NCI-H2171 (cell line): ENCODE data around the gene ADAMTS14.
"Not testable (repeated sequence)": the region's sequence is repeated elsewhere in the genome, so short reads cannot be mapped to it uniquely, and the experiment has no call there.

Source experiments
- DNase-seq: peaks from one replicate; lab custom pipeline; 2025; lab: John Stamatoyannopoulos, UW

The ADAMTS14 gene

DNA sequence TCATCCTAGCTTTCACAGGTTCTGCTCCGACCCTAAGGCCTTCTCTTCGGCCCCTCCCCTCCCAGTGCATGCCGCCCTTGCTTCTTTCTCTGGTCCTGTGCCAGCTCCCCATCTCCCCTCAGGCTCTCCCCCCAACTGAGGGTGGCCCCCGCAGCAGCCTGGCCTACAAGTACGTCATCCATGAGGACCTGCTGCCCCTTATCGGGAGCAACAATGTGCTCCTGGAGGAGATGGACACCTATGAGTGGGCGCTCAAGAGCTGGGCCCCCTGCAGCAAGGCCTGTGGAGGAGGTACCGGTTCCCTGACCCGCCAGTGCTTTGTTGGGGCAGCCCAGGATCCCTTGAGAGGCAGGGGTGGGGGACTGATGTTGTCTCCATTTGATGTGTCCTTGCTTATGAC is 79.0 kb downstream of the ADAMTS14 start:
- DNase-seq = no peak

DNA sequence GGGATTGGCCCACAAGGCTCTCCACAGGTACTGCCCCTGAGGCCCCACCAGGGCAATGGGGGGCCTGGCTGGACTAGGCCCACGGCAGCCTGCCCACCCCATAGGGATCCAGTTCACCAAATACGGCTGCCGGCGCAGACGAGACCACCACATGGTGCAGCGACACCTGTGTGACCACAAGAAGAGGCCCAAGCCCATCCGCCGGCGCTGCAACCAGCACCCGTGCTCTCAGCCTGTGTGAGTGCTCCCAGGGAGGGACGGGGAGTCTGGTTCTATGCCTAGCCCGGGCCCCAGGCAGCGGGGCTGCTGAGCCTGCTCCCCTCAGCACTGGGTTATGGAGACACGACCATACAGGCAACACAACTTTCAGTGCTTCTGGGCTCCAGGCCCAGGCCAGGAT is 79.7 kb downstream of the ADAMTS14 start:
- no peak for DNase-seq

DNA sequence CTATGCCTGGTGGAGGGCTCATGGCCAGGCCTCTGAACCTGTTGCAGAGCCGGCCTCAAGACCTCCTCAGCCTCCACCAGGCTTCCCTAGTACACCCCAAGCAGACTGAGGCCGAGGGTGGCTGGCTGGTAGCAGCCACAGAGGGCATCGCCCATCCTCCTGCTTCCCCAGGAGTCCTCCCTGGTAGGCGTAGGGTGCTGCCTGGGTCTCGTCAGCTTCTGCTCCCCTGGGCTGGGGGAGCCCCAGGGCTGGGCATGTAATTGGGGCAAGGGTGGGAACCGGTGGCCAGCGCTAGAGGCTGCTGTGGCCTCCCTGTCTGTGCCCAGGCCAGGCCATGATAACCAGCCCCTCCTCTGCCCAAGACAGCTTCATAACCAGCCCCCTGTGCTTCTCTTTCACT is 80.3 kb downstream of the ADAMTS14 start:
- DNase-seq = no peak

DNA sequence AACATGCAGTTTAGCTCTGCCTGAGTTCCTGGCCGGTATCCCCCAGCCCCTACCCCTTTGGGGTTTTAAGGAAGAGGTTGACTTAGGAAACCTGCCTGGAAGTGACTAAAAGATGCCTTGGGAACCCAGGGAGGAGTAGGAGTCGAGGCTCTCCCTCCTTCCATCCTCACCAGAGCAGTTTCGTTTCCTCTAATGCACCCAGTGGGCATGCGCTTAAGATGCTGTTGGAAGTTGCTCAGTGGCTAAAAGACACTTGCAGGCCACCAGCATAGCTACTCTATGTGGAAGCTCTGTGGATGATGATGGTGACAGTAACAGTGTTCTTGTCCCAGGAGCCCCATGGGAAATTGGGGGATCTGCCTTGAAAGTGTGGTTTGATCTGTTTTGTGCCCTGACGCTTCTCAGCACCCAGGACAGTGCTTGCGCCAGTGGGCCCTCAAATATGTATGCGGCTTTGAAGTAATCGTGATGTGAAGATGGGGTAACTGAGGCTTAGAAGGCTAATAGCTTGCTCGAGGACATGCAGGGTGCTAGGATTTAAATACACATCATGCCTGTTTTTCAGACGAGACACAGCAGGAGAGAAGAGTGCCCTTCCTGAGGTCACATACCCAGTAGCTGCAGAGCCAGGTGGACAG is 80.8 kb downstream of the ADAMTS14 start:
- DNase-seq = no peak

DNA sequence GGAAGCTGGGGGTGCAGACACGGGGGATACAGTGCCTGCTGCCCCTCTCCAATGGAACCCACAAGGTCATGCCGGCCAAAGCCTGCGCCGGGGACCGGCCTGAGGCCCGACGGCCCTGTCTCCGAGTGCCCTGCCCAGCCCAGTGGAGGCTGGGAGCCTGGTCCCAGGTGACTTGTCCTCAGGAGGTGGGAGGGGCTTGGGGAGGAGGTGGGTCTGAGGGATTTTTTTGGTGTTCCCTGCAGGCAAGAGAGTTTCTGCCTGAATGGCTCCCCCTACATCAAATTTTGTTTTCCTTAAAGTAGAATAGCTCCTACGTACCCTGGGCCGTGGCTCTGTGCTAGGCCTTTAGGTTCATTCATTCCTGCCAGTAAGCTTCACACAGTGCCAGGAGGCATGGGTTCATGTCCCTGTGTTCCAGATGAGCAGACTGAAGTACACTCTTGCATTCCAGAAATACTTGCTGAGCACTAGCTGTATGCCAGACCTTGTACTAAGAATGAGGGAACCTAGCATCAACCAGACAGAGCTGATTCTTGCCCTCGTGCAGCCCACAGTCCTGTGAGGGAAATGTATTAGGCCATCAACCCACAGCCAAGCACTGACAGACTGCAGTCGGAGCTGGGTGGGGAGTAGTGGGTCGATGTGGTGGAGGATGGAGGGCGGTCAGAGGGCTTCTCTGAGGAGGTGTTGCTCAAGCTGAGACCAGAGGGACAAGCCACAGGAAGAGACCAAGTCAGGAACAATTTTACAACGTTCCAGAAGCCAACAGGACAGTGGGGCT is 81.7 kb downstream of the ADAMTS14 start:
- no peak for DNase-seq

DNA sequence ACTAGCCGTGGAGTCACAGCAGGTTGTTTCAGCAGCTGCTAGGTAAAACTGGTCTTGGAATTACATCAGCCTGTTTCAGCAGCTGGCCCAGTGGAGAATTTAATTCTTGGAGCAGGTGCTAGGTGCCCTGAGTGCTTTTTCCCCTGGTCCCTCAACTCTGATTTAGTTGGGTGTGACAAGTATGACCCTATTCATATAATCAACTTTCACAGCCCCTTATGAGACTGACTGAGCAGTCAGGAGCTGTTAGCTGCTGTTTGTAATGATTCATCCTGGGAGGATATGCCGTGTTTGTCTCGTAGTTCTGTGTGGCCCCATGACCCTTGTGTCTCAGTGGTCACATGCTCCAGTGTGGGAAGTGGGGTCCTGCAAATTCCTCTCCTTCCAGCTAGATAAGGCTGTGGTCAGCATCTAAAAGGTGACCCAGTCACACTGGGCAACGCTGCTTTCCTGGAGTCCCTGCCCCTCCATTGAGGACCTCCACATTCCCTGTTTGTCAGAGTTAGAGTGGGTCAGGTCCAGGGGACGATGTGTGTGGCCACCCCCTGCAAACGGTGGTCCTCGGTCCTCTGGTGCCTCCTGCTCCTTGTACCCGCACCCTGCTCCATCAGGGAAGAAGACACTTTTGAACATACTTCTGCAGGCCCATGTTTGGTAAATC is 84.5 kb downstream of the ADAMTS14 start:
- no peak for DNase-seq

DNA sequence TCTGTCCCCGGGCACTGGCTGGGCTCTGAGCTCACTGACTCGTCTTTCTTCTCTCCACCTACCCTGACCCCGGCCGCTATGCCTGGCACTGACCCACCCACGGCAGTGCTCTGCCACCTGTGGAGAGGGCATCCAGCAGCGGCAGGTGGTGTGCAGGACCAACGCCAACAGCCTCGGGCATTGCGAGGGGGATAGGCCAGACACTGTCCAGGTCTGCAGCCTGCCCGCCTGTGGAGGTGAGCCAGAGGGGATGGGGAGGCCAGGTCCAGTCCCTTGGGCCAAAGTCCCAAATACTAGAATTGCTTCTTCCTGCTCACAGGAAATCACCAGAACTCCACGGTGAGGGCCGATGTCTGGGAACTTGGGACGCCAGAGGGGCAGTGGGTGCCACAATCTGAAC is 85.5 kb downstream of the ADAMTS14 start:
- no peak for DNase-seq

DNA sequence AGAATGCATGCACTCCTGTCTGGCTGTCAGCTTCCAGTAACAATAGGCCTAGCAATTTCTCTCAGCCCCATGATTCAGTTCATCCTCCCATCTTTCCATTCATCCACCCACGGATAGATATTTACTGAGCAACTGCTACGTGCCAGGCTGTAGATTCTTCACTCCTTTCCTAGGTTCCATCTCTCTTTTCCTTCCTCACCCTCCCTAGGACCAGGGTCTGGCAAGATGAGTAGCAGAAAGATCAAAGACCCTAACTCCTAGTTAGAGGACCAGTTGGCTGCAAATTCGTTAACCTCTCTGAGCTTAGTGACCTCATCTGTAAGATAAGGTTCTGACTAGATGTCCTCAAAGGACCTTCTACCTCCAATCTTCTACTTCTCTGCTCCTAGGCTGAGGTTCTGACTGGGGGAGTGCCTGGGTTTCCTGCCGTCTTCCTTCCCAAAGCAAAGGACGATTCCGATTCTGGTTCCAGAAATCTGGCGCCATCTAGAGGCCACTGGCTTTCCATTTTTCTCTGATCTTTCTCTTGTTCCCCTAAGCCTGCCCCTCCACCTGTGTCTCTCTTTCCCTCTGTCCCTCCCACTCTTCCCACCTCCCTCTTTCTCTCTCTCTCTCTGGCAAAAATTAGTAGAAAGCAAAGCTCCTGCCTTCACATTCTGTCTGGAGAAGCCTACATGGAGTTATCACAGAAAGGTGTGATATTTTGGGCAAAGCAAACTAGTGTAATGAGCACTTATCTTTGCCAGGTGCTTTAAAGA is 86.6 kb downstream of the ADAMTS14 start:
- peak; percentile 38 for DNase-seq

DNA sequence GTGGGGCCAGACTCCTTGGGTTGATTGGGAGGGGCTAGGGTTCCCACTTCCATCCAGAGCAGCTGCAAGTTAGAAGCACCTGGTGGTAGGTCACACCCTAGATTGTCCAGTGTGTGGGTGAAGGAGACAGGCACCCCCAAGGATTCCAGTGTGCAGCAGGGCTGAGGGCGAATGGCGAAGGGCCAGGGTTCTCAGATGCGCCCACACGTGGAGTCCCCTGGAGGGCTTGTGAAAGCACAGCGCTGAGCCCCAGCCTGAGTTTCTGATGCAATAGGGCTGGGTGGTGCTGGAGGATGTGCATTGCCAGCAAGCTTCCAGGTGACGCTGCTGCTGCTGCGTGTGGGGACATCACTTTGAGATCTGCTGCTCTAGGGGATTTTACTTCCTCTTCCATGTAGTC is 87.5 kb downstream of the ADAMTS14 start:
- DNase-seq = no peak

DNA sequence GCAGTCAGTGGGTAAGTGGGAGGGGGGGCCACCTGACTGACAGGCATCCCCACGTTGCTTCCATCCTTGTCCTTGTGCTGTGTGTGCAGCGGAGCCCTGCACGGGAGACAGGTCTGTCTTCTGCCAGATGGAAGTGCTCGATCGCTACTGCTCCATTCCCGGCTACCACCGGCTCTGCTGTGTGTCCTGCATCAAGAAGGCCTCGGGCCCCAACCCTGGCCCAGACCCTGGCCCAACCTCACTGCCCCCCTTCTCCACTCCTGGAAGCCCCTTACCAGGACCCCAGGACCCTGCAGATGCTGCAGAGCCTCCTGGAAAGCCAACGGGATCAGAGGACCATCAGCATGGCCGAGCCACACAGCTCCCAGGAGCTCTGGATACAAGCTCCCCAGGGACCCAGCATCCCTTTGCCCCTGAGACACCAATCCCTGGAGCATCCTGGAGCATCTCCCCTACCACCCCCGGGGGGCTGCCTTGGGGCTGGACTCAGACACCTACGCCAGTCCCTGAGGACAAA is 88.0 kb downstream of the ADAMTS14 start:
- DNase-seq = no peak

DNA sequence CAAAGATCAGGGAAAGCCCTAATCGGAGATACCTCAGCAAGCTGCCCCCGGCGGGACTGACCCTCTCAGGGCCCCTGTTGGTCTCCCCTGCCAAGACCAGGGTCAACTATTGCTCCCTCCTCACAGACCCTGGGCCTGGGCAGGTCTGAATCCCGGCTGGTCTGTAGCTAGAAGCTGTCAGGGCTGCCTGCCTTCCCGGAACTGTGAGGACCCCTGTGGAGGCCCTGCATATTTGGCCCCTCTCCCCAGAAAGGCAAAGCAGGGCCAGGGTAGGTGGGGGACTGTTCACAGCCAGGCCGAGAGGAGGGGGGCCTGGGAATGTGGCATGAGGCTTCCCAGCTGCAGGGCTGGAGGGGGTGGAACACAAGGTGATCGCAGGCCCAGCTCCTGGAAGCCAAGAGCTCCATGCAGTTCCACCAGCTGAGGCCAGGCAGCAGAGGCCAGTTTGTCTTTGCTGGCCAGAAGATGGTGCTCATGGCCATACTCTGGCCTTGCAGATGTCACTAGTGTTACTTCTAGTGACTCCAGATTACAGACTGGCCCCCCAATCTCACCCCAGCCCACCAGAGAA is 88.8 kb downstream of the ADAMTS14 start:
- DNase-seq = no peak

DNA sequence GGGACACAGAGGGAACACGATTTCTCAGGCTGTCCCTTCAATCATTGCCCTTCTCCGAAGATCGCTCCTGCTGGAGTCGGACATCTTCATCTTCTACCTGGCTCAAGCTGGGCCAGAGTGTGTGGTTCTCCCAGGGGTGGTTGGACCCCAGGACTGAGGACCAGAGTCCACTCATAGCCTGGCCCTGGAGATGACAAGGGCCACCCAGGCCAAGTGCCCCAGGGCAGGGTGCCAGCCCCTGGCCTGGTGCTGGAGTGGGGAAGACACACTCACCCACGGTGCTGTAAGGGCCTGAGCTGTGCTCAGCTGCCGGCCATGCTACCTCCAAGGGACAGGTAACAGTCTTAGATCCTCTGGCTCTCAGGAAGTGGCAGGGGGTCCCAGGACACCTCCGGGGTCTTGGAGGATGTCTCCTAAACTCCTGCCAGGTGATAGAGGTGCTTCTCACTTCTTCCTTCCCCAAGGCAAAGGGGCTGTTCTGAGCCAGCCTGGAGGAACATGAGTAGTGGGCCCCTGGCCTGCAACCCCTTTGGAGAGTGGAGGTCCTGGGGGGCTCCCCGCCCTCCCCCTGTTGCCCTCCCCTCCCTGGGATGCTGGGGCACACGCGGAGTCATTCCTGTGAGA is 89.5 kb downstream of the ADAMTS14 start:
- no peak for DNase-seq

DNA sequence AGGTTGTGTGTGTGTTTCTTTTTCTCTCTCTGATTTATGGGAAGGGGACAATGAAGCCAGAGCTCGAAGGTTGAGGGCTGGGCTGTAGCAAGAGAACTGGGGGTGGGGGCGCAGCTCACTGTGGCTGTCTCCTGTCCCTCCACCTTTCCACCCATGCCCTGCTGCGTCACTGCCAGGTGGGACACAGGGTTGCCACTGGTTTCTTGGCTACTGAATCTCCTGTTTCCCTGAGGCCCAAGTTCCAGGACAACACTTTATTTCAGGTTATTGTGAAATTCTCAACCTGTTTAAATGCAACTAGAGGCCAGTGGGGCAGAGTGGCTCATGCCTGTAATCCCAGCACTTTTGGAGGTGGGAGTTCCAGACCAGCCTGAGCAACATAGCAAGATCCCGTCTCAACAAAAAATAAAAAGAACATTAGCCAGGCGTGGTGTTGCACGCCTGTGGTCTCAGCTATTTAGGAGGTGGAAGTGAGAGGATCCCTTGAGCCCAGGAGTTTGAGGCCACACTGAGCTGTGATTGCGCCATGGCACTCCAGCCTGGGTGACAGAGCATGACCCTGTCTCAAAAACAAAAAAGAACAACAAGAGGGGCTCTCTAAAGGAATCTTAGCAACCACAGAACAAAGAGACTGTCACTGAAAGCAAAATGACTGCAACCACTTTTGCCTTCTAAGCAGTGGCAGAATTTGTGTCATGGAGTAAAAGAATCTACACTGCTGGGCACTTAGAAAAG is 90.3 kb downstream of the ADAMTS14 start:
- DNase-seq = no peak

DNA sequence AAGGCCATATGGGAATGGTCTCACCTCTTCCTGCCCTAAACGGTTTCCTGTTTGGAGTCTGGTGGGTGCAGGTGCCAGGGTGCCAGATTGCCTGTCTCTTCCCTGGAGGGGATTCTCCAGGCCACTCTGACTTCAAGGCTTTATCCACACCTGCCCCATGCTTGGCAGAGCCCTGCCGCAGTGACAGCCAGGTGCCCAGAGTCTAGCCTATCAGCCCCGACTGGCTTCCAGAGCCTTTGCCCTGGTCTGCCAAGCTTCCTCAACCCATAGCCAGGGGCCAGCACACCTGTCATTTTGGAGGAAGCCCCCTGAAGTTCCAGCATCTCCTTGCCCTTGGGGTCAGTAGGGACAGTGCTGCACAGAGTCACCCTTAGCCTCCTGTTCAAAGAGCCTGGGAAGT is 91.3 kb downstream of the ADAMTS14 start:
- DNase-seq = no peak

DNA sequence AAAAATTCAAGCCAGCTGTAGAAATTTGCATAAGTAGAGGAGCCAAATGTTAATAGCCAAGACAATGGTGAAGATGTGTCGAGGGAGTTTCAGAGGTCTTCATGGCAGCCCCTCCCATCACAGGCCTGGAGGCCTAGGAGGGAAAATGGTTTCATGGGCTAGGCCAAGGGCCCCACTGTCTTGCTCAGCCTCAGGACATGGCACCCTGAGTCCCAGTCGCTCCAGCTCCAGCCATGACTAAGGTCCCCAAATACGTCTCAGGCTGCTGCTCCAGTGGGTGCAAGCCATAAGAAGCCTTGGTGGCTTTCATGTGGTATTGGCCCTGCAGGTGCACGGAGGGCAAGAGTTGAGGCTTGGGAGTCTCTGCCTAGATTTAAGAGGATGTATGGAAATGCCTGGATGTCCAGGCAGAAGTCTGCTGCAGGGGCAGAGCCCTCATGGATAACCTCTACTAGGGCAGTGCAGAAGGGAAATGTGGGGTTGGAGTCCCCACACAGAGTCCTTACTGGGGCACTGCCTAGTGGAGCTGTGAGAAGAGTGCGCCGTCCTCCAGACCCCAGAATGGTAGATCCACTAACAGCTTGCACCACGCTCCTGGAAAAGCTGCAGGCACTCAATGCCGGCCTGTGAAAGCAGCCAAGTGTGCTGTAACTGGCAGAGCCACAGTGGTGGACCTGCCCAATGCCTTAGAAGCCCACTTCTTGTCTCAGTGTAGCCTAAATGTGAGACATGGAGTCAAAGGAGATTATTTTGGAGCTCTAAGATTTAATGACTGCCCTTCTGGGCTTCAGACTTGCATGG is 93.7 kb downstream of the ADAMTS14 start:
- DNase-seq = no peak

DNA sequence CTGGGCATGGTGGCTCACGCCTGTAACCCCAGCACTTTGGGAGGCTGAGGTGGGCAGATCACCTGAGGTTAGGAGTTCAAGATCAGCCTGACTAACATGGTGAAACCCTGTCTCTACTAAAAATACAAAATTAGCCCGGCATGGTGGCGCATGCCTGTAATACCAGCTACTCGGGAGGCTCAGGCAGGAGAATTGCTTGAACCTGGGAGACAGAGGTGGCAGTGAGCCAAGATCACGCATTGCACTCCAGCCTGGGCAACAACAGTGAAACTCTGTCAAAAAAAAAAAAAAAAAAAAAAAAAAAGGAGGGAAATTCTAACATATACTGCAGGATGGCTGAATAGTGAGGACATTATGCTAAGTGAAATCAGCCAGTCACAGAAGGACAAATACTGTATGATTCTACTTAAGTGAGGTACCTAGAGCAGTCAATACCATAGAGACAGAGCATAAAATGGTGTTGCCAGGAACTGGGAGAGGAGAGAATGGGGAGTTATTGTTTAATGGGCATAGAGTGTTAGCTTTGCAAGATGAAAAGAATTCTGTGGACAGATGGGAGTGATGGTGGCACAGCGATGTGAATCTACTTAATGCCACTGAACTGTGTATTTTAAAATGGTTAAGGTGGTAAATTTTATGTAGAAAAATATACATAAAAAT is 95.8 kb downstream of the ADAMTS14 start:
- DNase-seq = not testable (repeated sequence)

DNA sequence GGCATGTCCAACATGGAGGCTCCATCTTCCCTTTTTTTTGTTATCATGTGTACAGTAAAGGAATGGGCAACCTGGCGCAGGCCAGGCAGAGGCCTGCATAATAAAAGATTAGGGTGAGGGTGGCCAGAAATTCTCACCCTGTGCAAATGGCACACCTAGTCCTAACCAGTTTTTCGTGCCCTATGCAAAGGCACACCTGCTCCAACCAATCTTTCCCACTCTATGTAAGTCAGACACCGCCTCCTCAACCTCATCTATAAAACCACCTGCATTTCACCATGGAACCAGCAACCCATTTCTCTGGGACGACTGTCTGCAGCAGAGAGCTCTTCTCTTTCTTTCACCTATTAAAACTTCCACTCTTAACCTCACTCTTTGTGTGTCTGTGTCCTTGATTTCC is 96.8 kb downstream of the ADAMTS14 start:
- no peak for DNase-seq

DNA sequence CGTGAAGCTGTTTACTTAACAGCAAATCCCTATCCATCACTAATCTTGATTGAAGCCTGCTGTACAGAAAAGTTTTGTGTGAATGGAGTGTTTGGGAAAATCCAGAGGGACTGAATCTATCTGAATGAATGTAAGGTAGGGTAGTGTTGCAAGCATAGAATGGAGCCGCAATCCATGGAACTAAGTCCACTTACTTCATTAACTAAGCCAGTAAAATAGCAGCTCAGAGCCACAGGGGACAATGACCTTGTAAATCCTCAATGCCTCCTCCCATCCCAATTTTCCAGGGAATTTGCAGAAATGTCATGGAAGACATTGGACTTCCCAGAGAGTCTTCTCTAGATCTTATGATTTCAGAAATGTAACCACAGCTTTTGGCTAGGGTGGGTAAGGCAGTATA is 97.7 kb downstream of the ADAMTS14 start:
- no peak for DNase-seq

DNA sequence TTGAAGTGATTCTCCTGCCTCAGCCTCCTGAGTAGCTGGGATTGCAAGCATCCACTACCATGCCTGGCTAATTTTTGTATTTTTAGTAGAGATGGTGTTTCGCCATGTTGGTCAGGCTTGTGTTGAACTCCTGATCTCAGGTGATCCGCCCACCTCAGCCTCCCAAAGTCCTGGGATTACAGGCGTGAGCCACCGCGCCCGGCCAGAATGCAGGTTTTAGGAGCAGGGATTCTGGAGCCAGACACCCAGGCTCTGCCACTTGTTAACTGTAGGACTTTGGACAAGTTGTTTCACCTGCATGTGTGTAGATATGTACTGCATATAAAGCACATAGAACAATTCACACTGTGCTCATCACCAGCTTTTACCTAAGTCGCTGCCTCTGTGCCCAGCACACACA is 98.2 kb downstream of the ADAMTS14 start:
- not testable (repeated sequence) for DNase-seq
